ENCODE data around the gene NCOA1. TPM values are rescaled to one million over a fixed set of nuclear protein-coding genes. Genes with fewer than 3 reads are reported as not detected.

NCOA1 gene
- polyA plus RNA-seq, 1 donor (not counting 4 experiments of a cell fraction or from before 2014, with no cell fraction given) = 5.0 TPM

DNA sequence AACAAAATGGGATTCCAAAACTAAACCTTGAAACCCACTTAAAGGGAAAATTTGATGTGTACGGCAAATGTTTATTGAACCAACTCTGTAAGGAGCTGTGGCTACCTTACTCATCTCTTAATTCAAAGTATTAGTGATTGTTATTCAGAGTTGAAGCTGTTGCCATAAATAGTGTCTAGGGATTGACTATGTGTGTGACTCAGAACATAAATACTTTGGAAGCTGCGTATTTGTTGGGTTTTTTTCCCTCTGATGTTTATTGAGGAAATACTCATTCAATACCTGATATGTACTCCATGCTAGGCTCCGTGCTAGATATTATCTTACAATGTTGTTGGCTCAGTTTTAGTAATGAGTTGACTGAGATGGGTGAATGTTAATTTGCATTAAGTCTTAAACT lies 211.7 kb downstream of the NCOA1 start:
- no peak for FAIRE-seq
- DNase-seq (ENCODE audit: low read depth, low spot score) = no peak

DNA sequence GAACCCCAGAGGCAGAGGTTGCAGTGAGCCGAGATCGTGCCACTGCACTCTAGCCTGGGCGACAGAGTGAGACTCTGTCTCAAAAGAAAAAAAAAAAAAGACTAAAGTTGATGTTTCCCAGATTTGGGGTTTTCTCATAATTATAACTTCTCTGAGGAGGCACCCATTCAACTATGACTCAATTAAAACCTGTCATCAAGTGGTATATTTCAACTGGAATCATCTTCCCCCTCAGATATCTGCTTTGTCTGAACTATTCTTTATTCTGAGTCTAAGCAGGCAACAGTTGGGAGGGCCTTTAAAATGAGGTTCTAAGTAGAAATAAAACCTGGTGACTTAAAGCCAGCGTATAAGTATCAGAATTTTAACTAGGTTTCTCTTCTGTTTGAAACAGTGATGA lies 213.6 kb downstream of the NCOA1 start:
- dilution Hi-C loops (cut with MboI; ENCODE audit: extremely low pct_ligation_motif_present, low sequenced_read_pairs) = no loop called here
- Histone ChIP-seq H3K9me3 (ENCODE audit: control insufficient read depth, low read depth, low read length) (no peaks in the 10 kb centered on the region), H3K79me2 (ENCODE audit: control insufficient read depth, insufficient read depth, low read length) (no peaks in the 10 kb centered on the region), H3K4me1 (ENCODE audit: control insufficient read depth, extremely low read depth, insufficient read depth, low read length) (peaks cover 11% of the 10 kb centered on the region), H3K27me3 (ENCODE audit: control insufficient read depth, extremely low read depth, insufficient read depth, low read length) (no peaks in the 10 kb centered on the region), H3K9ac (ENCODE audit: control insufficient read depth, extremely low read depth, insufficient read depth, low read length) (no peak overlapping the region), H4K20me1 (ENCODE audit: control insufficient read depth, extremely low read depth, insufficient read depth, low read length) (no peaks in the 10 kb centered on the region), H3K9me1 (ENCODE audit: control insufficient read depth, extremely low read depth, insufficient read depth, low read length) (no peaks in the 10 kb centered on the region), H3K4me2 (ENCODE audit: control insufficient read depth, extremely low read depth, insufficient read depth, low read depth, low read length) (no peak overlapping the region), H3K27ac (ENCODE audit: control insufficient read depth, insufficient read depth, low read length) (no peak overlapping the region), H3K4me3 (ENCODE audit: control insufficient read depth in 2 of 3, extremely low read depth in 1 of 3, insufficient read depth in 2 of 3, low read depth in 1 of 3, low read length in 3 of 3) (no peak overlapping the region), H2AFZ (ENCODE audit: control insufficient read depth, low read length) (no peak overlapping the region), H3K36me3 (ENCODE audit: control insufficient read depth in 2 of 2, extremely low read depth in 1 of 2, insufficient read depth in 2 of 2, low read length in 2 of 2) (no peaks in the 10 kb centered on the region)
- no peak for FAIRE-seq
- TF ChIP-seq, protein P1, sequence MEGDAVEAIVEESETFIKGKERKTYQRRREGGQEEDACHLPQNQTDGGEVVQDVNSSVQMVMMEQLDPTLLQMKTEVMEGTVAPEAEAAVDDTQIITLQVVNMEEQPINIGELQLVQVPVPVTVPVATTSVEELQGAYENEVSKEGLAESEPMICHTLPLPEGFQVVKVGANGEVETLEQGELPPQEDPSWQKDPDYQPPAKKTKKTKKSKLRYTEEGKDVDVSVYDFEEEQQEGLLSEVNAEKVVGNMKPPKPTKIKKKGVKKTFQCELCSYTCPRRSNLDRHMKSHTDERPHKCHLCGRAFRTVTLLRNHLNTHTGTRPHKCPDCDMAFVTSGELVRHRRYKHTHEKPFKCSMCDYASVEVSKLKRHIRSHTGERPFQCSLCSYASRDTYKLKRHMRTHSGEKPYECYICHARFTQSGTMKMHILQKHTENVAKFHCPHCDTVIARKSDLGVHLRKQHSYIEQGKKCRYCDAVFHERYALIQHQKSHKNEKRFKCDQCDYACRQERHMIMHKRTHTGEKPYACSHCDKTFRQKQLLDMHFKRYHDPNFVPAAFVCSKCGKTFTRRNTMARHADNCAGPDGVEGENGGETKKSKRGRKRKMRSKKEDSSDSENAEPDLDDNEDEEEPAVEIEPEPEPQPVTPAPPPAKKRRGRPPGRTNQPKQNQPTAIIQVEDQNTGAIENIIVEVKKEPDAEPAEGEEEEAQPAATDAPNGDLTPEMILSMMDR (optimal IDR thresholded peaks at IDR 0.05 in 1 of 3, IDR thresholded peaks at IDR 0.05 in 1 of 3, conservative IDR thresholded peaks at IDR 0.05 in 1 of 3; ENCODE audit: extremely low read depth in 1 of 3, insufficient read depth in 2 of 3, low read length in 3 of 3) = no peak
- no peak for TF ChIP-seq EZH2 (IDR thresholded peaks at IDR 0.05; ENCODE audit: low read length)
- no peak for DNase-seq (ENCODE audit: low read depth, low spot score)

More for the DNA sequence above, 211.7 kb downstream of the NCOA1 start:
- Histone ChIP-seq H3K9ac (ENCODE audit: control insufficient read depth, extremely low read depth, insufficient read depth, low read length) (no peak overlapping the region), H3K27me3 (ENCODE audit: control insufficient read depth, extremely low read depth, insufficient read depth, low read length) (no peaks in the 10 kb centered on the region), H3K79me2 (ENCODE audit: control insufficient read depth, insufficient read depth, low read length) (no peaks in the 10 kb centered on the region), H3K4me1 (ENCODE audit: control insufficient read depth, extremely low read depth, insufficient read depth, low read length) (peaks cover 8% of the 10 kb centered on the region), H2AFZ (ENCODE audit: control insufficient read depth, low read length) (peak overlapping the region; percentile 41), H3K27ac (ENCODE audit: control insufficient read depth, insufficient read depth, low read length) (peak overlapping the region; percentile 27), H3K36me3 (ENCODE audit: control insufficient read depth in 2 of 2, extremely low read depth in 1 of 2, insufficient read depth in 2 of 2, low read length in 2 of 2) (no peaks in the 10 kb centered on the region), H3K9me3 (ENCODE audit: control insufficient read depth, low read depth, low read length) (no peaks in the 10 kb centered on the region), H3K9me1 (ENCODE audit: control insufficient read depth, extremely low read depth, insufficient read depth, low read length) (no peaks in the 10 kb centered on the region), H3K4me3 (ENCODE audit: control insufficient read depth in 2 of 3, extremely low read depth in 1 of 3, insufficient read depth in 2 of 3, low read depth in 1 of 3, low read length in 3 of 3) (no peak overlapping the region), H4K20me1 (ENCODE audit: control insufficient read depth, extremely low read depth, insufficient read depth, low read length) (no peaks in the 10 kb centered on the region), H3K4me2 (ENCODE audit: control insufficient read depth, extremely low read depth, insufficient read depth, low read depth, low read length) (peak overlapping the region; percentile 41)
- dilution Hi-C loops (cut with MboI; ENCODE audit: extremely low pct_ligation_motif_present, low sequenced_read_pairs) = no loop called here
- no peak for TF ChIP-seq EZH2 (IDR thresholded peaks at IDR 0.05; ENCODE audit: low read length)
- TF ChIP-seq, protein P1 (optimal IDR thresholded peaks at IDR 0.05 in 1 of 3, IDR thresholded peaks at IDR 0.05 in 1 of 3, conservative IDR thresholded peaks at IDR 0.05 in 1 of 3; ENCODE audit: extremely low read depth in 1 of 3, insufficient read depth in 2 of 3, low read length in 3 of 3) = no peak

All from keratinocyte (primary cell).